Astrocyte of the hippocampus (primary cell): ENCODE data around the gene LIPC.

ENCODE experiments used
- DNase-seq: peaks from one replicate; pipeline ENCODE4 v3.0.0; 2011; ENCODE audit warnings: low read depth, low spot score

The LIPC gene

GRCh38 chr15:58554758-58555157, 123.0 kb downstream of the LIPC start:
- no peak for DNase-seq

DNA sequence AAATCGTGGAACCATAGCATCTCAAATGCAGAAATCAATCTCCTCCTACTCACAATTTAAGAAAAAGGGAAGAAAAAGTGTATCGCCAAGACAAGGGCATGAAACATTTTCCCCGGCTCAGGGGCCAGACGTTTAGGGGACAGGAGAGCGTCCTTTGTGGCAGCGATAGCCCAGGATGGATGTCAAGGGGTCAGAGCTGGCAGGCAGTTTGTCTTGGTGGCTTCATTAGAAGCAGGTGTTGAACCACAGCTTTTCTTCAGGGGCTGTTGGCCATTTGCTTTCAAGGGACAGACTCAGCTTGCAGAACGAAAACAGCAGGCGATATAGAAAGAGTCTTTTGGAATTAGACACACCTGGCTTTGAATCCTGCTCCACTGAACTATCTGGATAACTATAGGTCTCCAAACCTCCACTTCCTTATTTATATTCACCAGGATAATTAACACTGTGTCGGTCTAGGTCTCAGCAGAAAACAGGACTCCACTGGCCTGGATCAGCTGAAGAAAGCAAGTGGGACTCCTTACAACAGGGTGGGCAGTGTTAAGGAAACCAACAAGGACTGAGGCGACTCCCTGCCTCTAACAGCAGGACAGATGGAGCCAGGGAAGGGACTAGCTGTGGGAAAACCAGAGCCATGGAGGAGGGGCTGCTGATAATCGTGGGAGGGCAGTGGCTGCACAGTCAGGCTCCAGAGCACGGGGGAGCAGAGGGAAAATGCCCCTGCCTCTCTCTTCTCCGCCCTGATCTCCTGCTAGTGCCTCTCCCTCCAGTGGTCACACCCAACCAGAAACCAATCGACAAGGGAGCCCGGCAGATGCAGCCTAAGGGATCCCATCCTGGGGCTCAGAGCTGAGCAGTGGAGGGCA, 123.6 kb downstream of the LIPC start:
- DNase-seq = no peak

GRCh38 chr15:58556028-58556361, 124.2 kb downstream of the LIPC start:
- DNase-seq = no peak

GRCh38 chr15:58556541-58556940, 124.8 kb downstream of the LIPC start:
- DNase-seq = no peak

DNA sequence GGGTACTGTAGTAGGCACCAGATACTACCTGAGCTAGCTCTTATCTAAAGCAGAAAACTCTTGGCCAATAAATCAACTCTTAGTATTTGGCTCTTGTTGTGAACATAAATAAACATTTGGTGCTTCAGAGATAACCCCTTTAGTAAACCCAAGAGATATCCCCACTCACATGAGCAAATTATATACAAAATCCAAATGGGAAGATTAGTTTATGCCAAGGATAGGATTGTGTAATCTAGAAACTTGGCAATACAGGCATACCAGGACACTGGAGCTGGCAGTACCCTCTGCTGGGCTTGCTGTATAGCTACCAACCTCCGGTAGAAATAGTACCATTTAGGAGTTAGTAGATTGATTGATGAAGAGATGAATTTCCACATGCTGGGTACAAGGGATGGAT, 127.0 kb downstream of the LIPC start:
- no peak for DNase-seq

- DNase-seq = no peak
These were observed 128.3 kb downstream of the LIPC start for GRCh38 chr15:58559904-58560588.

GRCh38 chr15:58561321-58561720, 129.5 kb downstream of the LIPC start:
- no peak for DNase-seq

DNA sequence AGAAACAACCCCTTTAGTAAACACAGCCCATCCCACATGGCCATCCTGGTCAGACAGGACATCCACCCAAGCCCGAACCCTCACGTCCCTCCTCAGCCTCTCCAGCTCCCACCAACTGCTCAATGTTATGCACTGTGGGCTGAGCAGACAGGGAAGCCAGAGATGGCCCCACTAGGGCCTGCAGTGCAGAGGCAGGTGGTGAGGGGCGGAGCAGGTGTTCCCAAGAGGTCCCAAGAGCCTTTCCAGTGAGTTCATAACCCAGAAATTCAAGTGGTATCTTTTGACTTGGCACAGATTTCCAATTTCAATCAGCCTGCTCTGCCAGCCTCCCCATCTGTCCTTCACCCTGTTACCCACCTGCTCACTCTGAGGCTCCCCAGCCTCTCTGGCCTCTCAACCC, 130.3 kb downstream of the LIPC start:
- no peak for DNase-seq

DNA sequence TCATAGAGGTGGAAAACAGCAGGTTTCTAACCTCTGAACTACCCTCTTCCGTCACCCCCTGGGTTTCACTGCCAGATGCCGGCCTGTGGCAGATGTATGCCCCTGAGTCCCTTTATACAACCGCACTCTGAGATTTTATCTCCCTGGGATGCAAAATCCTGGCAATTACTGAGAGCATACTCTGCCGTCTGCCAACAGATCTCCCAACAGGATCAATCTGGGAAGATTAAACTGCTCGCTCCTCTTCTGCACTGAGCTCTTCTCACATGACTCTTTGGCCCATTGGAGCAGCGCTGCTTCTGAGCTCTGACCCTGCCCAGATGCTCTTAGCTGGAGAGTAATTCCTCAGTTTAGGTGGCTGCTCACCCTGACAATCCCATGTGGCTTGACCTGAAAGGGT, 133.2 kb downstream of the LIPC start:
- no peak for DNase-seq

- DNase-seq = no peak
These were observed 133.8 kb downstream of the LIPC start for GRCh38 chr15:58565619-58566018.

- DNase-seq = no peak
These were observed 134.2 kb downstream of the LIPC start for GRCh38 chr15:58566029-58566428.

- DNase-seq = peak; percentile 52
These were observed 136.4 kb downstream of the LIPC start for GRCh38 chr15:58568157-58568571.

- no peak for DNase-seq
These were observed 137.7 kb downstream of the LIPC start for GRCh38 chr15:58569455-58569854.

DNA sequence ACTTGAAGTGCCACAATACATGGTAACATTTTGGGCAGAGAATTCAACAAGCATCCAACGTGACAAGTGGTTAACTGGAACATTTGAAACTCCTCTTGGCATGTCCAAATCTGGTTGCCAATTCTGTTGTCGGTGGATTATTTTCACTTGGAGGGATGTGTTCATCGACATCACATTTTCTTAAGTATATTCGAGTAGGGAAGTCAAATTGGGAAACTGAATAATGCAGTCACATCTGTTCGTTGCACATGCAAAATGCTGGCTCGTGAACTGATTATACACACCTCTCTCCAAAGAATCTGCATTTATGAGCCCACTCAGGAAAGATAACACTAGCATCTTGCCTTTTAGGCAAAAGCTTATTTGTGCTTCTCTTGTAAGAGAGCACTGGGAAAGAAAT, 139.7 kb downstream of the LIPC start:
- no peak for DNase-seq

DNA sequence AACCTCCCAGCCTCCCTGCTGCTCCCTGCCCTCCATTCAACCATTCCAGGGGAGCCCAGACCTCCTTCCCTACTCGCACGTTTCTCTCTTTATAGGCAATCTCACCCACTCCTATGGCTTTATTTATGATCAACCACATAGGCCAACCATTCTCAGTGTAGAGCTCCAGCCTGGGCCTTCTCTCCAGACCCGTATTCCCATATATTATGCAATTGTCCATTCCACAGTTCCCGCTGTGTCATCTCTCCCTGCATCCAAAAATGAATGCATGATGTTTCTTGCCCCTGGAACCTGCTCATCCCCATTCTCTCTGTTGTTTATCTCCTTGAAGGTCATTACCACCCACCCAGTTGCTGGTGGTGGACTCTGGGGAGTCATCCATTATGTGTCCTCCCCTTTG, 140.7 kb downstream of the LIPC start:
- no peak for DNase-seq

- DNase-seq = no peak
These were observed 141.5 kb downstream of the LIPC start for GRCh38 chr15:58573270-58573669.

DNA sequence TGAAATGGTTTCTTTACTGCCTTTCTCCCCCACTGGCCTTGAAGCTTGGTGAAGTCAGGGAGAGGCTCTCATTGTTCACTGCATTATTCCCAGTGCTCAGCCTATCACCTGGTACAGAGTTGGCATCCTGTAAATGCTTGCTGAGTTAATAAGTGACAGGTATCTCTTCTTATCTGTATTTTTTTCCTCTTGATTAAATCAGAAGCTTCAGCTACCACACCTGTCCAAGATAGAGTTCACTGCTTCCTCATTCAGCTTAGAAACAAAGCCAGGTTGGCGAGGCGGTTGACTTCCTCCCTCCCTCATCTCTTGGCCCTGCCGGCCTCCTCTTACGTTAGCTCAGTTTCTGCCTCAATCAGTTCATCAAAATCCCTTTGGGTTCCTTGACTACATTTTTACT, 142.8 kb downstream of the LIPC start:
- no peak for DNase-seq

- DNase-seq = no peak
These were observed 143.4 kb downstream of the LIPC start for GRCh38 chr15:58575045-58575786.

DNA sequence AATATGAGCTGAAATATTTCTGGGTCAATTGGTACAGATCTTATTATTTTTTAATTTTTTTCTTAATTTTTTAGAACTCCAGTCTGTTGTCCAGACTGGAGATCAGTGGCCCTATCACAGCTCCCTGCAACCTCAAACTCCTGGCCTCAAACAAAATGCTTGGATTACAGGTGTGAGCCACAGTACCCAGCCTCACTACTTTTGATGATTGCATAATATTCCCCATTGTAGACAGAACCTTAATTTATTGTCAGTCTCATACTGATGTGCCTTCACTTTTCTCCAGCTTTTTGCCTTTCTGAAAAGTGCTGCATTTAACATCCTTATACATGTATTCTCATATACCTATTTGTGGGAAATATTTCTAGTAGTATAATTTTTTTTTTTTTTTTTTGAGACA, 144.9 kb downstream of the LIPC start:
- DNase-seq = no peak

DNA sequence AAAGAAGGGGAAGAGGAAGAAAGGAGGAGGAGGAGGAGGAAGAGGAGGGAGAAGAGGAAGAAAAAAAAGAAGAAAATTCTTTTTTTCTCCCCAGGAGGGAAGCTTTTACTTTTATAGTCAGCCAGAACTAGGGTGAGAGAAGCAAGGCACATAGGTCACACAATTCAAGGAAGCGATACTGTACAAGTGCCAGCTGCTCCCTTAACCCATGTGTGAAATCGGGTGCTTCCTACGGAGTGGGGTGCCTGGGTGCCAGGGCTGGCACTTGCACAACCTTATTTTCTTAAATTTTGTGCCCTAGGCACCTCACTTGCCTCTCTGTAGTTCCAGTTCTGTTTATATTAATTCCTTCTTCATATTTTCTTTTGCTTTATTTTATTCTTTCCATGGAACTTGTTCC, 150.4 kb downstream of the LIPC start:
- DNase-seq = no peak

DNA sequence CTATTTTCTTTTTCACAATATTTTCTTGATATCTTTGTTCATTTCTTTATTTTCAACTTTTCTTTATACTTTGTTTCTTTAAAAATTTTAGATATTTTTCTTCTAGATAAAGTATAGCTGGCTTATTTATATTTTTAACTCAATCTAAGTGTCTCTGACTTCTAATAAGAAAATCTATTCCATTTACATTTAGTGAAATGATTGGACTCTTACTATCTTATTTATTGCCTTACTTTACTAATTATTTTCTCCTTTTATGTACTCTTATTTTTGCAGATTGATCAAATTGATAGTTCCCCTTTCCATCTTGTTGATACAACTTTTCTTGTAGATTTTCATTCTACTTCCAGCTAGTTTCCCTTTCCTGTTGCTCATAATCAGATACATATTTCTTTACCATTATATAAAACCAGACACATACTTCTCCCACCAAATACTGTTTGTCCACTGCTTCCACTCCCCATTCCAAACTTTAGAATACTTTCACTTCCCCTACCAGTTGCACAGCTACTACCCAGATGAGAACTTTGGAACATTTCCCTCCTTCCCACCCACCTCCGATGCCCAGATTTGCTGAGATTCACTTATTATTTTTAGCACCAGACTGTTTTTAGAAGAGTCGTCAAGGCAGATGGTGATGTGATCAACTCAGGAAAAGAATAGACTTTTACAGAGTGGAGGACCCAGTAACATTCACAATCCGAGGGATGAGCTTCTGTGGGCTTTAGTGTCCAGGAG, 151.5 kb downstream of the LIPC start:
- no peak for DNase-seq
